Small intestine (tissue), 7 donors: Measurements from ENCODE around the gene RNF151. TPM values are rescaled to one million over a fixed set of nuclear protein-coding genes. Genes with fewer than 3 reads are reported as not detected.

Source experiments
- DNase-seq, 2 donors: peaks; one replicate each; pipeline versions ENCODE4 v3.0.0 to v3.0.0-alpha.2; 2013
- FAIRE-seq: peaks from 2 replicates; lab custom pipeline; 2012; peaks lifted over from hg19 to GRCh38; lab: Jason Lieb, UNC
- H3K27ac ChIP-seq, 3 donors: one replicate each; pipeline ENCODE4 v1.5.1; 2013; ENCODE audit warnings: low read length in 2 of 3, mild to moderate bottlenecking in 2 of 3, control low read depth in 1 of 3, inconsistent platforms in 1 of 3, low read depth in 1 of 3, moderate library complexity in 1 of 3
- H3K27me3 ChIP-seq, 3 donors: one replicate each; pipeline ENCODE4 v1.6.1; 2013; ENCODE audit warnings: low read length in 3 of 3, inconsistent platforms in 1 of 3; ENCODE audit not compliant: control insufficient read depth in 3 of 3, insufficient read depth in 3 of 3
- H3K36me3 ChIP-seq, 3 donors: one replicate each; pipeline ENCODE4 v1.6.1; 2013; ENCODE audit warnings: low read length in 3 of 3, inconsistent platforms in 1 of 3, low read depth in 1 of 3, mild to moderate bottlenecking in 1 of 3, moderate library complexity in 1 of 3; ENCODE audit not compliant: control insufficient read depth in 3 of 3, insufficient read depth in 2 of 3
- H3K4me1 ChIP-seq, 3 donors: one replicate each; pipeline ENCODE4 v1.6.1; 2013; ENCODE audit warnings: low read length in 2 of 3, inconsistent platforms in 1 of 3, low read depth in 1 of 3, mild to moderate bottlenecking in 1 of 3, moderate library complexity in 1 of 3; ENCODE audit not compliant: control insufficient read depth in 3 of 3, insufficient read depth in 2 of 3
- H3K4me3 ChIP-seq, 3 donors: one replicate each; pipeline ENCODE4 v1.5.1; 2013; ENCODE audit warnings: low read length in 3 of 3, control low read depth in 1 of 3, inconsistent platforms in 1 of 3, low read depth in 1 of 3, mild to moderate bottlenecking in 1 of 3, moderate library complexity in 1 of 3
- H3K9me3 ChIP-seq, 2 donors: one replicate each; pipeline ENCODE4 v1.6.1; 2013; ENCODE audit warnings: low read depth in 1 of 2, low read length in 1 of 2; ENCODE audit not compliant: control insufficient read depth in 2 of 2, insufficient read depth in 1 of 2
- WGBS, 3 donors: extraction: QIAGEN DNeasy Blood & Tissue Kit; methylation state at CpG; one replicate each; pipeline ENCODE4 v1.1.7; 2013; 5-methylcytosine and 5-hydroxymethylcytosine counted together
- polyA plus RNA-seq, 4 donors: library from polyadenylated mRNA; stranded (reverse) in 3 of 4; unstranded in 1 of 4; fragments of 200-250 nt in 3 of 4; fragments of 120-200 nt in 1 of 4; gene quantifications; one replicate each; pipeline versions ENCODE4 v1.2.1 to v1.2.3, GENCODE V29; 2013
- donor health status: healthy with polysubstance abuse.
- donor health status: control.
- donor health status: control.
- donor health status: Bipolar disorder and iron deficiency.
- donor health status: healthy.

RNF151 gene
- polyA plus RNA-seq, 4 donors, result 0.09 to 0.18 TPM; not detected in 2

DNA sequence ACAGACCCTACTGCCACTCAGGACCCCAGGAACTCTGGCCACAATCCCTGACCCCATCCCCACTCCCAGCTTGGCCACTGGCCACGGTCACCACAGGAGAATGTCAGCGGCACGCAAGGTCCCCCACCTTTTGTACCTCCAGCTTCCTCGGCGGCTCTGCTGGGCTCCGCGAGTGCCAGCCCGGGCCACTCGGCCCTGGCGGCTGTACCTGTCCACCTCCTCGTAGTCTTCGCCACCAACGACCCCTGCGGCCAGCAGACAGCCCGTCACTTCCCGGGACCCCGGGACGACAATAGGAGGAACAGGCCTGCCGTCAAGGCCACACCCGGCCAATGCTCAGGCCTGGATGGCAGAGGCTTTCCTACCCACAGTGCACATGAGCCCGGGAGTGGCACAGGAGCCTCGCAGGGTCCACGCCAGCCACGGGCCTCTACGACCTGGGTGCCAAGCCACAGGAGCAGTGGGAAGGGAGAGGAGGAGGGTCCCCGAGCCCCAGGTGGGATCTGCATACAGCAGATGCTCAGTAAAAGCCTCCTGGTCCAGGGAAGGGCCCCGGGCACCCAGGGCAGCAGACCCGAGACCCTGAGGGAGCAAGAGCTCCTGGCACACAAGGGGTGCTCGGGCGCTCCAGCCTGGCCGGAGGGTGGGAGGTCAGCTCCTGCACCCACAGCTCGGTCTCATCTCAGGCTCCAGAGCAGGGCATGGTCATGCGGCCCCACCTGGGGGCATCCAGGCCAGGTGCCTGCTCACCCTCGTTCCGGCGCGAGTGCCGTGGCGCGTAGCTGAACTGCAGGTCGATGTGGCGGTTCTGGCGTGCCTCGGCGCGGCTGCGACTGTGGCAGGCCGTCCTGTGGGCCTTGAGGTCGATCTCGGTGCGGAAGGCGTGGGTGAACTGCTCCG lies 35.0 kb downstream of the RNF151 start:
- FAIRE-seq, result no peak
- Histone ChIP-seq H3K4me3 (no peak overlapping the region), H3K27me3 (no peaks in the 10 kb centered on the region), H3K9me3 (no peaks in the 10 kb centered on the region), H3K36me3 (peaks cover 10 to 91% (median 28%) of the 10 kb centered on the region in 3 donors), H3K27ac (no peak overlapping the region), H3K4me1 (peaks cover 0 to 11% (median 4%) of the 10 kb centered on the region in 3 donors)
- WGBS, 3 donors, result 96 to 97% (median 96%) methylated on average over 51 to 53 of the region's 53 CpGs
- DNase-seq, result no peak

DNA sequence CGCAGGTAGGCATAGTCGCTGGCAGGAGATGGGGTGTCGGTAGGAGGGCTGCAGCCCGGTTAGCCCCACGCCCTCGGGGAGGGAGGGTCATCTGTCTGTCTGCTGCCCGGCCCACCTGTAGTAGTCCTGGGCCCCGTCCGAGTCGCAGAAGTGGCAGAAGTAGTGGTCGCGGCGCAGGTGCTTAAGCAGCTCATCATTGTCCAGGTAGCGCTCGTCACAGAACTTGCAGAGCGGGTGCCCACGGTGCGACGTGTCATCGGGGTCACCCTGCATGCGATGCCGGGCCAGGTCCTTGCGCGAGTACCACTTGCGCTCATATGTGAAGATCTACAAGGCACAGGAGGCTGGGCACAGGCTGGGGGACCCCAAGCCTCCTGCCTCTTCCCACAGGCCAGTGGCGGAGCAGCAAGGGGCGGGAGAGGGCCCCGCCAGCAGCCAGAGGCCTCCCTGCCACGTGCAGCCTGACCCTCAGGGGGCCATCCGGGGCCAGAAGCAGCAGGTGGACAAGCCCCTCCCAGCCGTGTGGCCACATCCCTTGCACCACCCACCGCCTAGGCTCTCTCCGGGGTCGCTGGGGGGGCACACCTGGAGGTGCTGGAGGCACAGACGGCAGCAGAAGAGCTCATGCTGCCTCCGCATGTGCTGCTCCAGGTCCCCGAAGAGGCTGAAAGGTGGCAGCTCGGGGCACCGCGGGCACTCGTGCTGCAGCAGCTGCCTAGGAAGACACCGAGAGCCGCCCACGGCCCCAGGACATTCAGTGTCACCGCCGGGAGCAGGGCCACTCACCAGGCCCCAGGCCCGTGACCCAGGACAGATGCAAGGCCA lies 36.0 kb downstream of the RNF151 start:
- Histone ChIP-seq H3K36me3 (peaks cover 10 to 95% (median 28%) of the 10 kb centered on the region in 3 donors), H3K9me3 (no peaks in the 10 kb centered on the region), H3K4me1 (peaks cover 0 to 20% (median 8%) of the 10 kb centered on the region in 3 donors), H3K4me3 (no peak overlapping the region), H3K27ac (no peak overlapping the region), H3K27me3 (no peaks in the 10 kb centered on the region)
- no peak for DNase-seq
- WGBS, 3 donors, result 93 to 95% (median 93%) methylated on average over 47 of the region's 47 CpGs
- FAIRE-seq, result no peak

GRCh38 chr16:2003231-2003826 lies 36.7 kb downstream of the RNF151 start:
- Histone ChIP-seq H3K27ac (no peak overlapping the region), H3K36me3 (peaks cover 10 to 95% (median 28%) of the 10 kb centered on the region in 3 donors), H3K9me3 (no peaks in the 10 kb centered on the region), H3K4me1 (peaks cover 0 to 28% (median 8%) of the 10 kb centered on the region in 3 donors), H3K27me3 (no peaks in the 10 kb centered on the region), H3K4me3 (no peak overlapping the region)
- FAIRE-seq (no peak), DNase-seq (no peak)
- 61 to 87% (median 81%) methylated on average over 7 to 8 of the region's 8 CpGs for WGBS, 3 donors

DNA sequence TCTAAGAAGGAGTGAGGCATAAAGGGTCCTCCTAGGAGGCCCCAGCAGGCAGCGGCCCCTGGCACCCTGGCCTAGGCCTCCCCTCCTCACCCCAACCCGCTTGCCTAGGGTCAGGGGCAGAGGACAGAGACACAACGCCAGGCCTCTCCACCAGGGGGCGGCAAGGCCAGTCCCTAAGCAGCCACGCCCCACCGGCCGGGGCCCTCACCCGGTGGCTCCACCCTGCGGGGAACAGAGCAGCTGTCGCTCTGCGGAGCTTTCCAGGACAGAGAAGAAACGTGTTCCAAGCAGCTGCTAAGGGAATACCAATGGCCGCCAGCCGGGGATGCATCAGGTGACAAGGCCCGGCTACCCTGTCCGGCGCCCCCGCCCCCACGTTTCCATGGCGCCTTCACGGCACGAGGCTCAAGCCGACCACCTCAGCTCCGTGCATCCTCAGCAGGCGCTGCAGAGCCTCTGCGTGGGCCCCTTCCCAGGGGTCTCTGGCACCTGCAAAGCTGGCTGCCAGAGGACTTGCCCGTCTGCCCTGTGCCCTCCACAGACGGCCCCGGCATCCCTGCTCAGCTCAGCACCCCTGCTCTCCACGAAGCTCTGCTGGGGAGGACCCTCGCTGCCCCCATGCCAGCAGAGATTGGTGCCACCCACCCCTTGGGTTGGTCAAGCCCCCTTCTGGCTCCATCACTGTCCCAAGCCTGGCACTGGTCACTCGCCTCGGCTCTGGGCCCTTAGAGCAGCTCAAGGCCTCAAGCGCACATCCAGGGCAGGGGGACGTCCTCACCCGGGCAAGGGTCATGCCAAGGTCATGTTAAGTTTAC lies 37.4 kb downstream of the RNF151 start:
- no peak for FAIRE-seq

DNA sequence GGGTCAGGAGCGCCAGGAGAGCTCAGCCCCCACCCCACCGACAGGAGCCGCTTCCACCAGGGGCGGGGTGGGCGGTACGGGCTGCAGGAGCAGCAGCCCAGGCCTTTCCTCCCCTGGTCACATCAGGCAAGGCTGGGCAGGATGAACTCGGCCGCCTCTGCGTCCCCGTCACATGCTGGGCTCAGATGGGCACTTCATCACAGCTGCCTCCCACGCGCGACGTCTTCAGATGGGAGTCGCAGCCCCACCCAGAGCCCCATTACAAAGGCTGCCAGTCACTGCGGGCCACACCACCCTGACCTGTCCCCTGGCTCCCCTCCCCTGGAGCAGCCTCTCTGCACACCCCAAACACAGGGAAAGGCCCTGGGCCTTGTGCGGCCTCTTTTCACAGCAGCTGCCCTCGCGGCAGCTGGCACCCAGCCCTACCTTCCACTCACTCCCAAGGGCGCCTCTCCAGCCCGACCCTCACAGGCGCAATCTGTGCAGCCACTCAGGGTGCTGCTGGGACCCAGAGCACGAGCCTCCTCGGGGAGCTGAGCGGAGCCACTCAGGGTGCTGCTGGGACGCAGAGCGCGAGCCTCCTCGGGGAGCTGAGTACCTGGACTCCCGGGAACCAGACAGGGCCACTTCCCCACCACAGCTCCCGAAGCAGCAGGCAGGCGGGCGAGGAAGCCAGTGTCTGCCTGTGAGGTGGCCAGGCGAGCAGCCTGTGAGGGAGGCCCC lies 38.3 kb downstream of the RNF151 start:
- no peak for DNase-seq
- H3K4me1 ChIP-seq, result peaks cover 0 to 33% (median 12%) of the 10 kb centered on the region in 3 donors
- no peak for FAIRE-seq
- H3K27ac ChIP-seq, result no peak overlapping the region
- 77 to 85% (median 83%) methylated on average over 33 to 34 of the region's 34 CpGs for WGBS, 3 donors
- no peaks in the 10 kb centered on the region for H3K27me3 ChIP-seq
- peaks cover 8 to 79% (median 16%) of the 10 kb centered on the region in 3 donors for H3K36me3 ChIP-seq
- no peak overlapping the region for H3K4me3 ChIP-seq
- no peaks in the 10 kb centered on the region for H3K9me3 ChIP-seq

More for the DNA sequence above, 37.4 kb downstream of the RNF151 start:
- H3K36me3 ChIP-seq, result peaks cover 10 to 88% (median 23%) of the 10 kb centered on the region in 3 donors
- DNase-seq, result peak; percentile 91 to 93
- peaks cover 0 to 33% (median 12%) of the 10 kb centered on the region in 3 donors for H3K4me1 ChIP-seq
- 22 to 26% (median 23%) methylated on average over 33 to 36 of the region's 36 CpGs for WGBS, 3 donors
- no peak overlapping the region for H3K4me3 ChIP-seq
- no peaks in the 10 kb centered on the region for H3K9me3 ChIP-seq
- H3K27ac ChIP-seq, result peak overlapping the region in 2 of 3 donors; percentile 20 to 42
- H3K27me3 ChIP-seq, result no peaks in the 10 kb centered on the region

- Histone ChIP-seq H3K9me3 (no peaks in the 10 kb centered on the region), H3K27ac (no peak overlapping the region), H3K4me1 (peaks cover 0 to 39% (median 15%) of the 10 kb centered on the region in 3 donors), H3K27me3 (no peaks in the 10 kb centered on the region), H3K36me3 (peaks cover 8 to 72% (median 11%) of the 10 kb centered on the region in 3 donors), H3K4me3 (no peak overlapping the region)
- WGBS, 3 donors, result 79 to 89% (median 86%) methylated on average over 21 of the region's 21 CpGs
- FAIRE-seq (no peak), DNase-seq (no peak)
These were observed 39.0 kb downstream of the RNF151 start for GRCh38 chr16:2005646-2006045.

- no peaks in the 10 kb centered on the region for H3K9me3 ChIP-seq
- peaks cover 4 to 65% (median 11%) of the 10 kb centered on the region in 3 donors for H3K36me3 ChIP-seq
- 92 to 98% (median 95%) methylated on average over 8 of the region's 8 CpGs for WGBS, 3 donors
- no peak for DNase-seq
- H3K27ac ChIP-seq, result no peak overlapping the region
- H3K27me3 ChIP-seq, result no peaks in the 10 kb centered on the region
- peaks cover 0 to 40% (median 15%) of the 10 kb centered on the region in 3 donors for H3K4me1 ChIP-seq
- no peak overlapping the region for H3K4me3 ChIP-seq
- FAIRE-seq, result no peak
These were observed 39.7 kb downstream of the RNF151 start for GRCh38 chr16:2006317-2006716.
